H1 (cell line): ENCODE results near the gene ADGB. TPM values are rescaled to one million over a fixed set of nuclear protein-coding genes. Genes with fewer than 3 reads are reported as not detected.

Experiments
- GABPA ChIP-seq: IDR thresholded peaks from 2 replicates; pipeline ENCODE4 v1.6.1; 2011; ENCODE audit warnings: mild to moderate bottlenecking, low read length, moderate library complexity, borderline replicate concordance; ENCODE audit not compliant: insufficient read depth
- polyA plus RNA-seq, 7 experiments: library from polyadenylated mRNA; depleted of rRNA in 3 of 7; stranded (reverse) in 5 of 7; unstranded in 2 of 7; fragments of >200 nt in 5 of 7; fragments of 200-250 nt in 2 of 7; gene quantifications; 1 replicate in 5 of 7; 2 replicates in 1 of 7; 4 replicates in 1 of 7; pipeline versions ENCODE4 v1.2.1 to v1.2.3, GENCODE V29; 2011 to 2013; ENCODE audit warnings: missing spikeins in 2 of 7, mixed read lengths in 2 of 7
- total RNA-seq: library from RNA; stranded (reverse); fragmentation: NEBNext Ultra II Directional; extraction: Animal tissue kit (Norgen Biotek cat#: 25700); gene quantifications from 2 replicates; pipeline ENCODE4 v1.2.1, GENCODE V29; 2021
- TF ChIP-seq, protein P1 (sequence below): IDR thresholded peaks from 2 replicates; pipeline ENCODE4 v1.6.1; 2011; ENCODE audit warnings: low read depth, mild to moderate bottlenecking, low read length; ENCODE audit not compliant: insufficient read depth

ADGB gene
- total and polyA plus RNA-seq, 2 of the 8 experiments (the other 6 are each of a cell fraction or from before 2014, with no cell fraction given) = not detected

DNA sequence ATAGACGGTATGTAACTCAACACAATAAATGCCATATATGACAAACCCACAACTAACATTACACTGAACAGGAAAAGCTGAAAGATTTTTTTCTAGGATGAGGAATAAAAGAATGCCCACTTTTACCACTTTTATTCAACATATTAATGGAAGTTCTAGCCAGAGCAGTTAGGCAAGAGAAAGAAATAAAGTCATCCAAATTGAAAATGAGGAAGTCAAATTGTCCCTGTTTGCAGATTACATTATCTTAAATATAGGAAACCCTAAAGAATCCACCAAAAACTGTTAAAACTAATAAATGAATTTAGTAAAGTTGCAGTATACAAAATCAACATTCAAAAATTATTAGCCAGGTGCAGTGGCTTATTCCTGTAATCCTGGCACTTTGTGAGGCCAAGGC is 24.6 kb upstream of the ADGB start (continued):
- TF ChIP-seq, protein P1, sequence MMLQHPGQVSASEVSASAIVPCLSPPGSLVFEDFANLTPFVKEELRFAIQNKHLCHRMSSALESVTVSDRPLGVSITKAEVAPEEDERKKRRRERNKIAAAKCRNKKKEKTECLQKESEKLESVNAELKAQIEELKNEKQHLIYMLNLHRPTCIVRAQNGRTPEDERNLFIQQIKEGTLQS = no peak
- TF ChIP-seq GABPA = no peak
- TF ChIP-seq, all 59 proteins: peak for 0
